HepG2 (cell line): ENCODE measurements around the gene NFE2L2. TPM values are rescaled to one million over a fixed set of nuclear protein-coding genes. Genes with fewer than 3 reads are reported as not detected.

Source experiments
- ATAC-seq: fragments of 200-7000 bp; cut with Tn5 transposase; 3 replicates; pipeline ENCODE4 v1.9.1; 2020; ENCODE audit warnings: mild to moderate bottlenecking, moderate library complexity
- BruUV-seq: library from RNA; stranded (reverse); fragments of 400-500 nt; replicated peaks from 2 replicates; lab custom pipeline; 2021; lab: Mats Ljungman, UMichigan
- CTCF ChIA-PET: fragments of 300-600 bp; formaldehyde crosslinking; extraction: SDS; loops from one replicate; lab custom pipeline; 2021; ENCODE audit warnings: low total read pairs, inconsistent platforms, low intra/inter-chr PET ratio; lab: Yijun Ruan, JAX
- POLR2A ChIA-PET: fragments of 350-600 bp; sonication (Branson Sonifier 250); formaldehyde crosslinking; loops from one replicate; lab custom pipeline; 2020; ENCODE audit warnings: antibody characterized with exemption, inconsistent platforms; lab: Yijun Ruan, JAX
- DNase-seq: peaks from one replicate; pipeline ENCODE4 v3.0.0-alpha.2; 2015; ENCODE audit warnings: low spot score
- FAIRE-seq: peaks from 3 replicates; lab custom pipeline; 2011; peaks lifted over from hg19 to GRCh38; lab: Jason Lieb, UNC
- H2AFZ ChIP-seq: one replicate; pipeline ENCODE4 v1.6.1; 2011; ENCODE audit warnings: low read length, inconsistent platforms
- H3K27ac ChIP-seq: fragments of 300-600 bp; 3 replicates; pipeline ENCODE4 v1.8.0; 2011; ENCODE audit warnings: mixed run types, mild to moderate bottlenecking, mixed read lengths, low read length, inconsistent platforms; ENCODE audit not compliant: insufficient read depth; ENCODE audit errors: extremely low read length
- H3K27me3 ChIP-seq, 2 experiments: fragments of 200-600 bp in 1 of 2; 2 replicates in 1 of 2; 3 replicates in 1 of 2; pipeline versions ENCODE4 v1.6.0 to v1.8.0; 2011; ENCODE audit warnings: low read length in 2 of 2, mild to moderate bottlenecking in 2 of 2, moderate library complexity in 2 of 2, inconsistent platforms in 1 of 2; ENCODE audit not compliant: insufficient read depth in 2 of 2, control insufficient read depth in 1 of 2
- H3K36me3 ChIP-seq, 2 experiments: fragments of 200-600 bp in 1 of 2; replicated peaks in 1 of 2; 2 replicates in 1 of 2; 3 replicates in 1 of 2; pipeline versions ENCODE4 v1.5.1 to v1.8.0; 2011; ENCODE audit warnings: low read length in 2 of 2, inconsistent platforms in 1 of 2; ENCODE audit not compliant: insufficient read depth in 2 of 2, control insufficient read depth in 1 of 2
- H3K4me1 ChIP-seq: 2 replicates; pipeline ENCODE4 v1.5.1; 2012; ENCODE audit warnings: low read length, inconsistent platforms; ENCODE audit not compliant: insufficient read depth
- H3K4me2 ChIP-seq: 2 replicates; pipeline ENCODE4 v1.6.0; 2011; ENCODE audit warnings: low read depth, low read length, inconsistent platforms
- H3K4me3 ChIP-seq, 3 experiments: fragments of 200-600 bp in 1 of 3; sonication (generic), shearing (Covaris generic) in 1 of 3; replicated peaks in 1 of 3; 2 replicates each; pipeline ENCODE4 v1.5.1; 2011 to 2016; ENCODE audit warnings: low read length in 3 of 3, inconsistent platforms in 2 of 3, low read depth in 2 of 3, mild to moderate bottlenecking in 2 of 3, control low read depth in 1 of 3, mixed read lengths in 1 of 3; ENCODE audit not compliant: insufficient read depth in 1 of 3
- H3K79me2 ChIP-seq: one replicate; pipeline ENCODE4 v1.6.1; 2011; ENCODE audit warnings: low read length, inconsistent platforms; ENCODE audit not compliant: insufficient read depth
- H3K9ac ChIP-seq: 2 replicates; pipeline ENCODE4 v1.6.0; 2011; ENCODE audit warnings: mild to moderate bottlenecking, low read depth, low read length, inconsistent platforms; ENCODE audit not compliant: insufficient read depth
- H3K9me3 ChIP-seq: 2 replicates; pipeline ENCODE4 v1.5.1; 2012; ENCODE audit warnings: mild to moderate bottlenecking, low read length
- H4K20me1 ChIP-seq: 2 replicates; pipeline ENCODE4 v1.6.0; 2011; ENCODE audit warnings: inconsistent platforms, mild to moderate bottlenecking, low read length, moderate library complexity; ENCODE audit not compliant: insufficient read depth
- AGO2 ChIP-seq: fragments of 200-400 bp; formaldehyde crosslinking; optimal IDR thresholded peaks from 2 replicates; pipeline ENCODE3; 2017; ENCODE audit warnings: mild to moderate bottlenecking, low read depth, low read length, moderate library complexity
- ARID2 ChIP-seq: sonication (generic); formaldehyde crosslinking; IDR thresholded peaks from 2 replicates; pipeline ENCODE4 v1.8.1; 2022; ENCODE audit warnings: mild to moderate bottlenecking, missing genetic modification reagents, borderline replicate concordance
- ARID4A ChIP-seq: sonication (generic); formaldehyde crosslinking; IDR thresholded peaks from 2 replicates; pipeline ENCODE4 v1.5.0; 2020; ENCODE audit warnings: mild to moderate bottlenecking, missing genetic modification reagents, borderline replicate concordance
- ATF4 ChIP-seq, 2 experiments: fragments of 450-650 bp in 1 of 2; sonication (generic) in 1 of 2; formaldehyde crosslinking; IDR thresholded peaks; 2 replicates each; pipeline versions ENCODE4 v1.5.0 to v1.8.0; 2020 to 2022; ENCODE audit warnings: mild to moderate bottlenecking in 1 of 2, missing genetic modification reagents in 1 of 2
- CEBPB ChIP-seq: IDR thresholded peaks from 2 replicates; pipeline ENCODE4 v1.6.1; 2011; ENCODE audit warnings: low read depth, low read length, improper control_type of control experiment, borderline replicate concordance
- CENPX ChIP-seq: sonication (generic); formaldehyde crosslinking; IDR thresholded peaks from 2 replicates; pipeline ENCODE4 v1.9.0; 2021; ENCODE audit warnings: mild to moderate bottlenecking, missing genetic modification reagents, moderate library complexity
- HNF1A ChIP-seq, 2 experiments: sonication (generic) in 1 of 2; formaldehyde crosslinking in 1 of 2; IDR thresholded peaks; 2 replicates each; pipeline versions ENCODE4 v1.4.0 to v1.6.1; 2016 to 2020; ENCODE audit warnings: borderline replicate concordance in 1 of 2, low read depth in 1 of 2, mild to moderate bottlenecking in 1 of 2, missing genetic modification reagents in 1 of 2
- PRPF4 ChIP-seq: fragments of 200-400 bp; formaldehyde crosslinking; IDR thresholded peaks from 2 replicates; pipeline ENCODE4 v1.6.1; 2016; ENCODE audit warnings: low read length, low read depth; ENCODE audit not compliant: poor library complexity, severe bottlenecking
- SSRP1 ChIP-seq: IDR thresholded peaks from 2 replicates; pipeline ENCODE4 v1.6.1; 2016; ENCODE audit warnings: control low read depth
- ZNF644 ChIP-seq: IDR thresholded peaks from 2 replicates; pipeline ENCODE4 v1.6.1; 2016; ENCODE audit warnings: low read depth
- ZNF839 ChIP-seq: sonication (generic); formaldehyde crosslinking; IDR thresholded peaks from 2 replicates; pipeline ENCODE4 v1.4.0; 2020; ENCODE audit warnings: missing genetic modification reagents, mild to moderate bottlenecking, borderline replicate concordance
- WGBS: methylation state at CpG from one replicate; pipeline ENCODE4 v1.1.6; 2017; ENCODE audit warnings: low lambda C conversion rate; 5-methylcytosine and 5-hydroxymethylcytosine counted together
- in situ Hi-C: cut with HindIII; loops from 2 replicates; pipeline ENCODE4 v1.10.0; 2017; ENCODE audit warnings: low pct_unique_long_range_greater_than_20kb; ENCODE audit not compliant: extremely low pct_ligation_motif_present
- intact Hi-C: fragments of 100-400 bp; cut with micrococcal nuclease; formaldehyde crosslinking; loops from one replicate; pipeline ENCODE4 v1.10.0; 2022; ENCODE audit not compliant: unreplicated experiment
- polyA plus RNA-seq, 8 experiments: library from polyadenylated mRNA; depleted of rRNA in 3 of 8; stranded (reverse) in 7 of 8; unstranded in 1 of 8; fragments of >200 nt; fragmentation: Illumina TruSeq in 4 of 8; extraction: Trizol in 4 of 8; gene quantifications; 2 replicates each; pipeline versions ENCODE4 v1.2.1 to v1.2.3, GENCODE V29; 2011 to 2016; ENCODE audit warnings: low read depth in 4 of 8, missing spikeins in 1 of 8, mixed read lengths in 1 of 8; ENCODE audit not compliant: insufficient read depth in 1 of 8
- total RNA-seq, 5 experiments: library from RNA; depleted of rRNA; stranded (reverse); fragments of >200 nt; fragmentation: Illumina TruSeq; extraction: Trizol; gene quantifications; 2 replicates each; pipeline ENCODE4 v1.2.3, GENCODE V29; 2016; ENCODE audit warnings: low read depth in 1 of 5

Gene NFE2L2
- total and polyA plus RNA-seq, 2 of the 13 experiments (the other 11 are each of a cell fraction or from before 2014, with no cell fraction given): 84.6 to 215 TPM

GRCh38 chr2:177252808-177253531, 11.6 kb downstream of the NFE2L2 start:
- DNase-seq (no peak), FAIRE-seq (no peak), ATAC-seq (peak; percentile 1; the same call in 1 of the 3 replicates)
- TSS peak; percentile 1 for BruUV-seq
- Histone ChIP-seq H3K79me2 (peaks cover 99% of the 10 kb centered on the region), H3K4me3 (peak overlapping the region in 1 of 3 experiments; percentile 8; a peak in 2 of 6 replicates), H3K4me2 (peak overlapping the region; percentile 58), H3K36me3 (peaks cover 15 to 61% of the 10 kb centered on the region in 2 experiments), H2AFZ (no peak overlapping the region), H3K9me3 (no peaks in the 10 kb centered on the region), H3K27me3 (no peaks in the 10 kb centered on the region), H3K27ac (peak overlapping the region; percentile 50), H3K4me1 (peaks cover 94% of the 10 kb centered on the region), H4K20me1 (peaks cover 100% of the 10 kb centered on the region), H3K9ac (peak overlapping the region; percentile 9; the same call in 1 of the 2 replicates)
- ChIA-PET CTCF (no interaction called here), POLR2A (interaction anchor here (0.8 to 8.5 kb wide), 6 partner anchors 8 to 139 kb away, joined by 3 to 96 read pairs (median 4); partner anchors contain the start of genes AGPS, HNRNPA3 and NFE2L2)
- intact Hi-C loops (no loop called here), in situ Hi-C loops (no loop called here)
- WGBS: 78% methylated on average over 5 of the region's 5 CpGs
- no peak for TF ChIP-seq ZNF839 (CRISPR knock-in tag)
- no peak for TF ChIP-seq PRPF4
- TF ChIP-seq SSRP1 (CRISPR knock-in tag): peak; percentile 21; the same call in 1 of the 2 replicates
- TF ChIP-seq ARID2 (CRISPR knock-in tag): 0 out of 2 replicates have a peak, but pooled peaks have one; percentile 40
- TF ChIP-seq AGO2: no peak
- TF ChIP-seq ZNF644 (CRISPR knock-in tag): peak; percentile 50; the same call in 1 of the 2 replicates
- TF ChIP-seq CENPX (CRISPR knock-in tag): no peak
- TF ChIP-seq HNF1A (IDR thresholded peaks at IDR 0.05; ENCODE audit: low read depth): no peak
- peak; percentile 18; the same call in 1 of the 2 replicates for TF ChIP-seq HNF1A (CRISPR knock-in tag; IDR thresholded peaks at IDR 0.05; ENCODE audit: borderline replicate concordance)
- 0 out of 2 replicates have a peak, but pooled peaks have one; percentile 21 for TF ChIP-seq ARID4A (CRISPR knock-in tag)
- TF ChIP-seq CEBPB: peak; percentile 78
- 0 out of 4 replicates have a peak, but pooled peaks of 1 of the 2 experiments have one; percentile 46 for TF ChIP-seq ATF4 (CRISPR knock-in tag; IDR thresholded peaks at IDR 0.05)
